Measurements from ENCODE around the gene ZNF384.

ZNF384 gene

GRCh38 chr12:6696690-6697583, 7.8 kb upstream of the ZNF384 start:
- H3K18ac ChIP-seq (ENCODE audit: low read depth in 1 of 2, low read length in 2 of 2) = no peak overlapping the region
- no peak overlapping the region for H4K91ac ChIP-seq (ENCODE audit: low read length)
- H3K14ac ChIP-seq (ENCODE audit: low read length in 2 of 2) = no peak overlapping the region
- H3K4me3 ChIP-seq (ENCODE audit: insufficient read depth in 1 of 2, low read depth in 1 of 2, low read length in 2 of 2) = no peak overlapping the region
- H3K23ac ChIP-seq (ENCODE audit: low read length in 2 of 2) = no peak overlapping the region
- H2BK5ac ChIP-seq (ENCODE audit: low read depth, low read length, poor library complexity, severe bottlenecking) = no peak overlapping the region
- no peak overlapping the region for H3K4ac ChIP-seq (ENCODE audit: low read depth in 1 of 2, low read length in 2 of 2)
- no peak overlapping the region for H2BK12ac ChIP-seq (ENCODE audit: low read length in 2 of 2)
- H2AK5ac ChIP-seq (ENCODE audit: low read length, severe bottlenecking) = no peak overlapping the region
- no peak overlapping the region for H3K27ac ChIP-seq (ENCODE audit: low read length, poor library complexity, severe bottlenecking)
- H2BK15ac ChIP-seq (ENCODE audit: low read depth, poor library complexity, severe bottlenecking) = no peak overlapping the region
- H3K79me1 ChIP-seq (replicated peaks; ENCODE audit: low read length, poor library complexity, severe bottlenecking) = peaks cover 7% of the 10 kb centered on the region
- no peak overlapping the region for H2BK120ac ChIP-seq (ENCODE audit: low read depth, low read length)
- peaks cover 23% of the 10 kb centered on the region for H3K4me1 ChIP-seq (ENCODE audit: control insufficient read depth, insufficient read depth, low read depth, low read length)
- 88% methylated on average over 17 of the region's 17 CpGs for WGBS
- H4K8ac ChIP-seq (ENCODE audit: low read length) = no peak overlapping the region
- no peak overlapping the region for H3K9ac ChIP-seq (ENCODE audit: low read length)
- no peak for DNase-seq
- H2AFZ ChIP-seq (ENCODE audit: low read depth, low read length) = no peak overlapping the region
- no peak overlapping the region for H3K4me2 ChIP-seq (ENCODE audit: low read length, poor library complexity, severe bottlenecking)
- peaks cover 10 to 37% of the 10 kb centered on the region in 2 experiments for H3K27me3 ChIP-seq (ENCODE audit: control insufficient read depth in 1 of 2, insufficient read depth in 1 of 2, low read length in 2 of 2)
- H3K9me3 ChIP-seq (ENCODE audit: control insufficient read depth, low read length) = no peaks in the 10 kb centered on the region
- peaks cover 6 to 39% of the 10 kb centered on the region in 2 experiments for H3K36me3 ChIP-seq (ENCODE audit: control insufficient read depth in 1 of 2, insufficient read depth in 2 of 2, low read depth in 1 of 2, low read length in 2 of 2)

GRCh38 chr12:6695313-6696045, 6.3 kb upstream of the ZNF384 start:
- Histone ChIP-seq H3K4me1 (ENCODE audit: control insufficient read depth, insufficient read depth, low read depth, low read length) (peaks cover 20% of the 10 kb centered on the region), H2BK5ac (ENCODE audit: low read depth, low read length, poor library complexity, severe bottlenecking) (no peak overlapping the region), H3K4me3 (ENCODE audit: insufficient read depth in 1 of 2, low read depth in 1 of 2, low read length in 2 of 2) (no peak overlapping the region), H2BK120ac (ENCODE audit: low read depth, low read length) (no peak overlapping the region), H3K27ac (ENCODE audit: low read length, poor library complexity, severe bottlenecking) (no peak overlapping the region), H3K36me3 (ENCODE audit: control insufficient read depth in 1 of 2, insufficient read depth in 2 of 2, low read depth in 1 of 2, low read length in 2 of 2) (peaks cover 6 to 39% of the 10 kb centered on the region in 2 experiments), H2AFZ (ENCODE audit: low read depth, low read length) (no peak overlapping the region), H3K14ac (ENCODE audit: low read length in 2 of 2) (no peak overlapping the region), H2BK15ac (ENCODE audit: low read depth, poor library complexity, severe bottlenecking) (no peak overlapping the region), H4K8ac (ENCODE audit: low read length) (no peak overlapping the region), H2BK12ac (ENCODE audit: low read length in 2 of 2) (no peak overlapping the region), H3K27me3 (ENCODE audit: control insufficient read depth in 1 of 2, insufficient read depth in 1 of 2, low read length in 2 of 2) (peaks cover 0 to 25% of the 10 kb centered on the region in 2 experiments), H3K18ac (ENCODE audit: low read depth in 1 of 2, low read length in 2 of 2) (no peak overlapping the region), H3K9me3 (ENCODE audit: control insufficient read depth, low read length) (no peaks in the 10 kb centered on the region), H4K91ac (ENCODE audit: low read length) (no peak overlapping the region), H3K4ac (ENCODE audit: low read depth in 1 of 2, low read length in 2 of 2) (no peak overlapping the region), H3K9ac (ENCODE audit: low read length) (no peak overlapping the region), H3K4me2 (ENCODE audit: low read length, poor library complexity, severe bottlenecking) (no peak overlapping the region), H3K79me1 (replicated peaks; ENCODE audit: low read length, poor library complexity, severe bottlenecking) (peaks cover 9% of the 10 kb centered on the region), H2AK5ac (ENCODE audit: low read length, severe bottlenecking) (no peak overlapping the region), H3K23ac (ENCODE audit: low read length in 2 of 2) (no peak overlapping the region)
- DNase-seq = no peak
- WGBS = 75% methylated on average over 11 of the region's 11 CpGs

- no peak overlapping the region for H4K8ac ChIP-seq (ENCODE audit: low read length)
- 80% methylated on average over 9 of the region's 9 CpGs for WGBS
- no peak overlapping the region for H3K4me2 ChIP-seq (ENCODE audit: low read length, poor library complexity, severe bottlenecking)
- H3K4me3 ChIP-seq (ENCODE audit: insufficient read depth in 1 of 2, low read depth in 1 of 2, low read length in 2 of 2) = no peak overlapping the region
- no peak overlapping the region for H2AK5ac ChIP-seq (ENCODE audit: low read length, severe bottlenecking)
- H3K4ac ChIP-seq (ENCODE audit: low read depth in 1 of 2, low read length in 2 of 2) = no peak overlapping the region
- no peak overlapping the region for H2AFZ ChIP-seq (ENCODE audit: low read depth, low read length)
- peaks cover 12% of the 10 kb centered on the region for H3K79me1 ChIP-seq (replicated peaks; ENCODE audit: low read length, poor library complexity, severe bottlenecking)
- peaks cover 0 to 21% of the 10 kb centered on the region in 2 experiments for H3K27me3 ChIP-seq (ENCODE audit: control insufficient read depth in 1 of 2, insufficient read depth in 1 of 2, low read length in 2 of 2)
- no peak overlapping the region for H2BK15ac ChIP-seq (ENCODE audit: low read depth, poor library complexity, severe bottlenecking)
- H3K18ac ChIP-seq (ENCODE audit: low read depth in 1 of 2, low read length in 2 of 2) = no peak overlapping the region
- H3K27ac ChIP-seq (ENCODE audit: low read length, poor library complexity, severe bottlenecking) = no peak overlapping the region
- no peak overlapping the region for H3K14ac ChIP-seq (ENCODE audit: low read length in 2 of 2)
- H2BK120ac ChIP-seq (ENCODE audit: low read depth, low read length) = no peak overlapping the region
- H3K9me3 ChIP-seq (ENCODE audit: control insufficient read depth, low read length) = no peaks in the 10 kb centered on the region
- H3K36me3 ChIP-seq (ENCODE audit: control insufficient read depth in 1 of 2, insufficient read depth in 2 of 2, low read depth in 1 of 2, low read length in 2 of 2) = peaks cover 6 to 39% of the 10 kb centered on the region in 2 experiments
- H2BK12ac ChIP-seq (ENCODE audit: low read length in 2 of 2) = no peak overlapping the region
- H2BK5ac ChIP-seq (ENCODE audit: low read depth, low read length, poor library complexity, severe bottlenecking) = no peak overlapping the region
- no peak overlapping the region for H3K23ac ChIP-seq (ENCODE audit: low read length in 2 of 2)
- DNase-seq = no peak
- H3K4me1 ChIP-seq (ENCODE audit: control insufficient read depth, insufficient read depth, low read depth, low read length) = peaks cover 16% of the 10 kb centered on the region
- no peak overlapping the region for H3K9ac ChIP-seq (ENCODE audit: low read length)
- no peak overlapping the region for H4K91ac ChIP-seq (ENCODE audit: low read length)
Observed at GRCh38 chr12:6694701-6695100, 5.5 kb upstream of the ZNF384 start.

- H4K8ac ChIP-seq (ENCODE audit: low read length) = no peak overlapping the region
- no peaks in the 10 kb centered on the region for H3K9me3 ChIP-seq (ENCODE audit: control insufficient read depth, low read length)
- no peak overlapping the region for H2AFZ ChIP-seq (ENCODE audit: low read depth, low read length)
- H3K4me3 ChIP-seq (ENCODE audit: insufficient read depth in 1 of 2, low read depth in 1 of 2, low read length in 2 of 2) = no peak overlapping the region
- no peak overlapping the region for H3K23ac ChIP-seq (ENCODE audit: low read length in 2 of 2)
- 78% methylated on average over 4 of the region's 4 CpGs for WGBS
- peaks cover 6 to 39% of the 10 kb centered on the region in 2 experiments for H3K36me3 ChIP-seq (ENCODE audit: control insufficient read depth in 1 of 2, insufficient read depth in 2 of 2, low read depth in 1 of 2, low read length in 2 of 2)
- H3K4me1 ChIP-seq (ENCODE audit: control insufficient read depth, insufficient read depth, low read depth, low read length) = peaks cover 12% of the 10 kb centered on the region
- H3K27me3 ChIP-seq (ENCODE audit: control insufficient read depth in 1 of 2, insufficient read depth in 1 of 2, low read length in 2 of 2) = peaks cover 0 to 12% of the 10 kb centered on the region in 2 experiments
- H2BK5ac ChIP-seq (ENCODE audit: low read depth, low read length, poor library complexity, severe bottlenecking) = no peak overlapping the region
- no peak overlapping the region for H2BK120ac ChIP-seq (ENCODE audit: low read depth, low read length)
- no peak overlapping the region for H3K14ac ChIP-seq (ENCODE audit: low read length in 2 of 2)
- no peak overlapping the region for H2AK5ac ChIP-seq (ENCODE audit: low read length, severe bottlenecking)
- H3K18ac ChIP-seq (ENCODE audit: low read depth in 1 of 2, low read length in 2 of 2) = no peak overlapping the region
- peak overlapping the region; percentile 8 for H3K9ac ChIP-seq (ENCODE audit: low read length)
- H2BK15ac ChIP-seq (ENCODE audit: low read depth, poor library complexity, severe bottlenecking) = no peak overlapping the region
- no peak overlapping the region for H4K91ac ChIP-seq (ENCODE audit: low read length)
- H3K27ac ChIP-seq (ENCODE audit: low read length, poor library complexity, severe bottlenecking) = no peak overlapping the region
- no peak overlapping the region for H2BK12ac ChIP-seq (ENCODE audit: low read length in 2 of 2)
- peaks cover 12% of the 10 kb centered on the region for H3K79me1 ChIP-seq (replicated peaks; ENCODE audit: low read length, poor library complexity, severe bottlenecking)
- H3K4ac ChIP-seq (ENCODE audit: low read depth in 1 of 2, low read length in 2 of 2) = no peak overlapping the region
- H3K4me2 ChIP-seq (ENCODE audit: low read length, poor library complexity, severe bottlenecking) = no peak overlapping the region
- no peak for DNase-seq
Observed at GRCh38 chr12:6693832-6694355, 4.7 kb upstream of the ZNF384 start.

All from mesenchymal stem cell (in vitro differentiated cells and primary cell).